Stimulated activated CD8-positive, alpha-beta memory T cell treated with anti-CD3 and anti-CD28 coated beads, Interleukin-7, amount 100 ng/mL, for 24 hours (primary cell): Measurements from ENCODE around the gene CD8A.
"Not testable (repeated sequence)": the region's sequence is repeated elsewhere in the genome, so short reads cannot be mapped to it uniquely, and the experiment has no call there.

Source experiments
- DNase-seq: peaks from one replicate; pipeline ENCODE4 v3.0.0-alpha.2; 2020; ENCODE audit warnings: low read depth

CD8A gene

DNA sequence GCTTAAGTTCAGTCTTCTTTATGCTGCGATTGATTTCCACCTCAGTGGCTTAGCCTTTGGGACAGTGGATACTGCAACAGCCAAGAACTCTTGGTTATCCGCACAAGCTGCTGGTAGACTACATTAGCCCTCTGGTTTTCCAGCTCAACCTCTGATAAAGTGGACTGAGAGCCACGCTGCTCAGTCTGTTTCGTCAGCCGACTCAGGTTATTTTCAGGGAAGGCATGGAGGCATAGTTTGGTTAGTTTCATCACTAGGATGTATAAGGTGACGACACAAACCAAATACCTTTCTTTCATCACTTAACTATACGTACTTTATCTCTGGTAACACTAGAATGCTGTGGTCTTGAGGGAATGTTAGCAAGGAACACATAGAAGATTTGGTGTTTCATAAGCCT is 14.2 kb downstream of the CD8A start:
- DNase-seq: no peak

DNA sequence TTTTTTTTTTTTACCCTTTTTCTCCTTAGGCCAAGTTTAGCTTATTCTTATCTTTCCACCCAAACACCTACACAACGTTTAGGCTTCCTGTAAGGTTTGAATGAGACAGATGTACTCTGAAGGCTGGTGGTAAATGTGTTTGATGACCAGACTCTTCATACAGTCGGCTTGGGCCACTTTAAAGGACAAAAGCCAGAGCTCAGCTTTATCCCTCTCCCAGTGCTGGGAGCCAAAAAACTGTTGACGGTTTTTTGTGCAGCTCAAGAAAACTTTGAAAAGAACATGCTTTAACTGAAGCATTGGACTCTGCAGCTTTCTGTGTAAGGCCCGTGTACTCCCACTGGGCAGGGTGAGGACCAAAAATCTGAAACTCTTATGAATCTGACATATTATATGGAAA is 15.4 kb downstream of the CD8A start:
- no peak for DNase-seq

DNA sequence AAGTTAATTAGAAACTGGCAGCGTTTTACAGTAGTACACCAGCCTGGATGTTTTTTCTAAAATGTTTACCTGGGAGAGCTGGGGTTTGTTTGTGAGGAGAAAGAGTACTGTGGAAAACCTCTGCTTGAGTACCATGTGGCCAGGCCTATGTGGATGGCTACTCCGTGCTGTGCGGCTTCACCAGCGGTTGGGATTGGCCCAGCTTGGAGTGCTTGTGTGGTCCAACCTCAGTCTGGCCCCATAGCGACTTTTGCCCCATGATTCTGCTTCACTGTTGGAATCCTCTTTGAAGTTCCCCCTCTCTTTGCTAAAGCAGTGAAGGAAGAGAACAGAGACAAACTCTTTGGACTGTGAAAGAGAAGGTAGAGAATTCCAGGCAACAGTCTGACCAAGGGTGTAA is 15.9 kb downstream of the CD8A start:
- no peak for DNase-seq

DNA sequence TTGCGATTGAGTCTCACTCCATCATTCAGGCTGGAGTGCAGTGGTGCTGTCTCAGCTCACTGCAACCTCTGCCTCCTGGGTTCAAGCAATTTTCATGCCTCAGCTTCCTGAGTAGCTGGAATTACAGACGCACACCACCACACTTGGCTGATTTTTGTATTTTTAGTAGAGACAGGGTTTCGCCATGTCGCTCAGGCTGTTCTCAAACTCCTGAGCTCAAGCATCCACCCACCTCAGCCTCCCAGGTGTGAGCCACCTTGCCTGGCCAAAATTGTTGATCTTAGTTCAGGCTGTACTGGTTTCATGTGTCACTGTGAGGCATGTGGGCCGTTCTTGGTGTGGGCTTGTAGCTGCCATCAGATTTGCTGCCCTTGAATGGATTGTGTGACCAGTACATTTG is 18.1 kb downstream of the CD8A start:
- no peak for DNase-seq

DNA sequence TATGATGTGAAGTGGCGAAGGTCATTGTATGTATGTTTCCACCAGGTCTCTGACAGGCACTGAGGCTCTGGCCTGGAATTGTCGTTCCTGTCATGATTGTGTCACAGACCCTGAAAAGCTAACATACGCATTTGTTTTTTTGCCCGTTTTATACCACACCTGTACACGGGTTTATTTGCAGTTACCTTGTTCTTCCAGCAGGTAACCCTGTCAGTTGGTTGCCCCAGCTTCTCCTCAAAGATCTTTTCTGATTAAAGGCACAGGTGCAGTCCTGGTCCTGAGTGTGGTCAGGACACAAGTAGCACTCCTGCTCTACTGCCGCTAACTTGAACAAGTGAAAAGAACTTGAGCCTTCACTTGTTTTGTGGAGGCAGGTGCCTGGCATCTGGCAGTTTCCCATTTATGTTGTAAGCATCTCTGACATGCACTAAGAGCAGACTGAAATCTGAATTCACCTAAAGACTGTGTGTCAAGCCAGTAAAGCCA is 19.9 kb downstream of the CD8A start:
- no peak for DNase-seq

DNA sequence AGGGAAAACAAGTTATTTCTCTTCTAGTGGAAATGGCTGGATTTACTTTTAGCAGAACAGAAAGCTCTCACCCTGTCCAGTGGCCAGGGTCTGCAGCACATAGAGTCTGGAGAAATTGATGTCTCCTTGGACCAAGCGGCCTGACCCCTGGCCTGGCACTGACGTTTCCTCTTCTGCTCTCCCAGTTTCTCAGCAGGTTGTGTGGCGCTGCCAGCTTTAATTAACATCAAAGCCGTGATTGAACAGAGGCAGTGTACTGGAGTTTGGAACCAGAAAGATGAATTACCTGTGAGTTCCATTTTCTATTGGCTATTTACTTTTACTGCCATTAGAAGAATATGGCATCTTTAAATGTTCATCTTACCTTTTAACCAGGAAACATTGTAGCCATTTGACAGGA is 20.9 kb downstream of the CD8A start:
- no peak for DNase-seq

DNA sequence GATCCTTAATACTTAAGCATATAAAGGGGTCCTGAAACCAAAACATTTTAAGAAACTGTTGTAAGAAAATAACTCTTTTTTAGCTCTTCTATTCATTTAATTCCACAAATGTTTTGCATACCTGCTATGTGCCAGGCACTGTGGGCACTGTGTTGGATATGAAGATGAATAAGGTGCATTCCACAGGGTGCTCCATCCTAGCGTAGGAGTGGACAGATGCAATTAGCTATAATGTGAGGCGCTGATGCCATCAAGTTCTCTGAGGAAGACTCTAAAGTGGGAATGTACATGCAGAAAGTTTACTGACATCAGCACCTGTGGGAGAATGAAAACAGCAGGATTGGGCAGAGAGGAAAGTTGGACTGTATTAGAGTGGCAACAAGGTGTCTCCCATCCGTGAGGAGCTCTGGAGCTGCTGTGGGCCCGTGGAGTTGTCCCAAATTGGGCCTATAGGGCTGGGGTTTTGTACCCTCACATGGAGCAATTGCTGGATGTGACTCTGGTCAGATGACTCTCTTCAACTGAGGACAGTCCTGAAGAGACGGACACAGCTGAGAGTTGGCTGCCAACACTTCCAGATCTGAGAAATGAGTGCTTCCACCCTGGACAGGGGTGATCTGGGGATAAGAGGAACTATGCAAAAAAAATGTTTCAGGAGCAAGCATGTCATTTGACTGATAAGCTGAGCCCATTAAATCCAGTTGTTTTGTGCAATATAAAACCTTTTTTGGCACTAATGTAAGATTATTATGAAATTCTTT is 22.3 kb downstream of the CD8A start:
- no peak for DNase-seq

DNA sequence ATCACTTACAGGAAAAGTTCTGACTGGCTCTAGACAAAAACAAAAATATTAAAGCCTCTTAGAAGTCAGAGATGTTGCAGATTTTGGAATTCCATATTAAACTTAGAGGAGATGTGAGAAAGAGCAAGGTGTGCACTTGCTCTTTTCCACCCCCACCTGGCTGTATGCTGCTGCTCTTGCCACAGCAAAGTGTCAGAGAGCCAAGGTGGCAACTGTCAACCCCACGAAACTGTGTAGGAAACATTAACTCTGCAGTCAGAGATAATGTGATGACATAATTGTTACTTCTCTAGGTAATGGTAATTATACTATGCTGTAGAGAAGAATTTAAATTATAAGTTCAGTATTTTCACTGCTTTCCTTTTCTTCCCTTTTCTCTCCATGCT is 25.4 kb downstream of the CD8A start:
- no peak for DNase-seq

DNA sequence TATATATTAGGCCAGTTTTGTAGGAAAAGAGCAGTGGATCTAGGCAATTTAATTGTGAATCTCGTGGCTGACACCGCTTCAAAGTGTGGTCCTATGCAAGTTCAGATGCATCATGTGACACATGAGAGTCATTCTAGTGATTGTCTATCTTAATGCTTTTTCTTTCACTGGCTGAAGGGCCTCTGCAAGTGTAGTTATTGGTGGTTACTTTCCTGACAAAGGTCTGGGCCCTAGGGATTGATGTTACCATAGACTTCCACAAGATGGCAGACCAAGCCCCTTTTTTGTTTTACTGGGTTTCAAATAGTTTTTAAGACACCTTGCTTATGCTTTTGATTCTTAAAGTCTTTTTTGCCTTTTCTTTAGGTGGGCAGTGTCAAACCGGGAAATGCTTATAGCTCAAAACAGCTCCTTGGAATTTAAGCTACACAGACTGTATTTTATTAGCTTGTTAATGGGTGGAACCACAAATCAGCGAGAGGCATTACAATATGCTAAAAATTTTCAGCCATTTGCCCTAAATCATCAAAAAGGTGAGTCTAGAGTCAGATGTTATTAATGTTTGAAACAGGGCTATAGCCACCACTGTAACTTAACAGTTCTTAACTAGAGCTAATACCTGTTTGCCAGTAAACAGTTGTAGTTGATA is 25.9 kb downstream of the CD8A start:
- DNase-seq: no peak

DNA sequence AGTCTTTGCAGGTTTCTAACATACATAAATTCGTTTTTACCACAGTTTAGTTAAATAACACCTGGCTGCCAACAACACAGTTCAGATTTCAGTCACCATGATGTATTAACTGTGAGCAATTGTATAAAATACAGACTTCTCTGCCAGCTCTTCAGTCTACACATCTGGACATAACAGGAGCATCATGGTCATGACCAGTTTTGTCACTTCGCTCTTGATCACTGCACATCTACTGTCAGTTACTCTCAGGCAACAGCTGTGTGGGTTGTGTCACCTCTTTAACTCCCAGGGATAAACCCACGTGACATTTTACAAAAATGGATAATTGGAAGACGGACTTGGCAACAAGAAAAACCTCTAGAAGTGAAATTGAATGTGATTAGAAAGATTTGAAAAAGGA is 30.3 kb downstream of the CD8A start:
- no peak for DNase-seq

DNA sequence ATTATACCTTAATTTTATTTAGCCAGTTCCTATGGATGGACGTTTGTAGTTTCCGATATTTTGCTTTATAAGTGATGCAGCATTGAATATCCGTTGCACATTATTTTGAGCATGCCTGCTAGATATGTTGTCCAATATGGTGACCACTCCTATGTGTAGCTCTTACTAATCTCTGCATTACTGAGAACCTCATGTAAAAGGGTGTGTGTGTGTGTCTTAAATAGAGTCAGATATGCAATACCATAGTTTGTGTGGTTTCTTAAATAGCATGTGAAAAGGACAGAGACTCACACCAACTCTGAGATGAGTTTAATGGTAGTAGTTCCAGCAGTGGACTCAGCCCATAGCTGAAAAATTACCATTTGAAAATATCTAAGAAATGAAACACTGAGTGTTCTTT is 32.3 kb downstream of the CD8A start:
- no peak for DNase-seq

DNA sequence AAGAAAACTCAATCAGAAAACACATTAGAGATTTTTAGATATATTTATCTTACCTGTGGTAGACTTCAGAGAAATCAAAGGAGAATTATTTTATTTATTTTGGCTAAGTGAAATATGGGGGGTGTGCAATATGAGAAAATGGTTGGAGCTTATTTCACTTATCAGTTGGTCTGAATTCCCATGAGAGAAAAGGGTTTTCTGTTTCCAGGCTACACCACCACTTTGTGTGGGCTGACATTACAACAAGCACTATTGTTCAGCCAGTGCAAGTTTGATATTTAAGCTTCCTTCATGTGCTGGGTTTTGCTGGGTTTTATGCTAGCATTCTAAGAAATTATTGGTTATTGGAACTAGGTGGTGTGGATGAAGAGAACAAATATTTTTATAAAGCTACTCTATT is 37.1 kb downstream of the CD8A start:
- no peak for DNase-seq

DNA sequence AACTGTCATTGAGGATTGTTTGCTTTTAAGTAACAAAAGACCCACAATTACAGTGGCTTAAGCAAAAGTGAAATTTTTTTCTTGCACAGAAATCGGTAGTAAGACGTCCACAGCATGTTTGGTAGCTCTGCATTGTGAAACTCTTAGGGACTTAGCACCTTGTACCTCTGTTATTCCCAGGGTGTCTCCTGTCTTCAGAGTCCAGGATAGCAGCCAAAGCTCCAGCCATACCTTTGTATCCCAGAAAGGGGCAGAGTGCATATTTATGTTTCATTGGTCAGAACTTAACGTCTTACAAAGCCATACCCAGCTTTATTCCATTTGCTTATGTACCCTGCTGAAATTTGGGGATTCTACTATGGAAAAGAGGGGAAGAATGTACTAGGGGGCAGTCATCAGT is 37.8 kb downstream of the CD8A start:
- DNase-seq: no peak

DNA sequence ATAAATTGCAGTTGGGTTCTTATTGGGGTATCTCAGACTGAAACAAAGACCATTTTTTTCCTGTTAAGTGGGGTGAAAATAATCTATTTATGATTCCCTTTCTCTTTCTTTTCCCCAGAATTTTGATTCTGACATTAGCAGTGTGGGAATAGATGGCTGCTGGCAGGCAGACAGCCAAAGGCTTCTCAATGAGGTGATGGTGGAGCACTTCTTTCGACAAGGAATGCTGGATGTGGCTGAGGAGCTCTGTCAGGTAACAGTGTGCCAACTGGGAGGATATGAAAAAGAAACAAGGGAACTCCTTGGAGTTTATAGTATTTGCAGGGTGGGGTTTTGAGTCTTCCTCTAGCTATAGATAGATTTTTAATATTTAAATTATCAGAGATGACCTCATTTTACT is 38.9 kb downstream of the CD8A start:
- no peak for DNase-seq

DNA sequence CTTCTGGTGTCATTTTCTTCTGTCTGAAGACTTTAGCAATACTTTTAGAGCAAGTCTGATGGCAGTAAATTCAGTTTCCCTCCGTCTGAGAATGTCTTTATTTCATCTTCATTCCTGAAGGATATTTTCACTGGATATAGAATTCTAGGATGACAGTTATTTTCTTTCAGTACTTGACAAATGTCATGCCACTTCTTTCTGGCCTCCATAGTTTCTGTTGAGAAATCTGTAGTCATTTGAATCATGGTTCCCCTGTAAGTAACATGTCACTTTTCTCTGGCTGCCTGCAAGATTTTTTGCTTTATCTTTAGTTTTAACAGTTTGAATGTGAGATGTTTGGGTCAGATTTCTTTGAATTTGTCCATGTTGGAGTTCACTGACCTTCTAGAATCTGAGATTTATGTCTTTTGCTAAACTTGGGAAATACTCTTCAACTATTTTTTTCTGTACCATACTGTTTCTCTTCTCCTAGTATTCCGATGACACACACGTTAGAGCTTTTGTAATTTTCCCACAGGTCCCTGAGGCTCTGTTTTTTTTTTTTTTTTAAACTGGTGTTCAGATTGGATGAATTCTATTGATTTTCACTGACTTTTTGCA is 40.4 kb downstream of the CD8A start:
- no peak for DNase-seq

DNA sequence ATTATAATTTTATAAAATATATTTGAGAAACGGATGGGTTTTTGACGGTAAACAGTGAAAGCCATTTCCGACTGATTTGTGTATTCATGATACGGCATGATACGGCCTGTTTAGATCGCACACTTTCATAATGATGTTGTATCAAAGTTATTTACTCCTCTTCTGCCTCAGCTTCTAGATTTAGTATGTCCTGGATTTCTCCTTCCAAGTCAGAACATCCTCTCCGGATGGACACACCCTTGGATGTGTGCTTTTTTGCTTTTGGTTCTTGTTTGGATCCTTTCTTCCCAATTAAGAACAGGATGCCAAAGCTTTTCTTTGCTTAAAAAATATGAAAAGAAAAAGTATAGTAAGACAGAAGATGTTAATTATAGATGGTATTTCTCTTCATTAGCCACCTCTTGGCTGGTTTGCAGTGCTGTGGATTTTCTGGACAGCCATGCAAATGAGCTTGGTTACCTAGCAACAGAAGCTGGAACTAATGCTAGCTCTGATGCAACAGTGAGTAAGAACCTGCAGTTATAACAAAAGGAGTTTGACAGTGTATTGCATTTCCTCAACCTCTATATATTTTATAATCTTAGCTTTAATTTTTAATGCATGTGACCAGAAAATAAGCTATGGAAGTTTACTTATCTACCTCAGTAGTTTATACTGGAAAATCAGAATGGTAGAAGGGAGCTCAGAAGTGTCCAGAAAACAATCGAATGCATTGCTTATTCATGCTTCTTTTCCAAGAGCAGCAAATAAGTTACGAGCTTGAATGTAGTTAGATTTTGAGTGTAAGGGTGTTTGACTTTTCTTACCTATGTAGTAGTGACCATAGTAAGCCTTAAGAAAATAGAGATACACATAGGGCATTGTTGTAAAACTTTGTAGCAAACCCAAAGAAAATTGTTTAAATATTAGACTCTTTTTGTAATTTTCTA is 42.7 kb downstream of the CD8A start:
- no peak for DNase-seq

DNA sequence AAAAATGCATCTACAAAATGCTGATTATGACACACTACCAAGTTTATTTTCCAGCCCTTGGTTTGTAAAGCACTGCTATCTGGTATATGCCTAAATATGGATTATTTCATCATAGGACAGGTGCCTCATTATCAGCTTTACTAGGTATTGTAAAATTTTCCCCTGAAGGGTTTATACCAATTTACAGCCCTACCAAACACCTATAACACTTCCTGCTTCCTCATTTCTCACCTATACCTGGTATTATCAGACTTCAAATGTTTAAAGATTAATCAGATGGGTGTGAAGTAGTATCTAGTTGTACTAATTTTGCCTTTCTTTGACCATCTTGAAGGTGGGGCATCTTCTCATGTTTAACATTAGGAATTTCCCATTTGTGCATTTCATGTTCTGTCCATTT is 43.8 kb downstream of the CD8A start:
- DNase-seq: no peak

DNA sequence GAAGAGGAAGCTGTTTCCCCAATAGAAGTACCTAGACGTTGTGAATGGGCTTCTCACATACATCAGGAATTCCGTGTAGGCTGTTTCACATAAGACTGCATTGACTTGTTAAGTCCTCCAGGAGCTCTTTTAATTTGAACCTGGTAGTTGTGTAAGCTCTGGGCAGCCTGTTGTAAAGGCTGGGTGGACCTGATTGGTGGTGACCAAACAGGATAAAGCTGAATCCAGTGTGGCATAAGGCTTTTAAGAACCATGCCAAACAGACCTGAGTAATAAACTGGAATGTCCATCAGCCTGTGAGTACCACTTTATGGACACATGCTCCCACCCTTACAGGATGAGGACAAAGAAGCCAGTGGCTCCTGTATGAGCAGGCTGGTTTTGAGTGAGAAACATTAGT is 46.6 kb downstream of the CD8A start:
- no peak for DNase-seq

DNA sequence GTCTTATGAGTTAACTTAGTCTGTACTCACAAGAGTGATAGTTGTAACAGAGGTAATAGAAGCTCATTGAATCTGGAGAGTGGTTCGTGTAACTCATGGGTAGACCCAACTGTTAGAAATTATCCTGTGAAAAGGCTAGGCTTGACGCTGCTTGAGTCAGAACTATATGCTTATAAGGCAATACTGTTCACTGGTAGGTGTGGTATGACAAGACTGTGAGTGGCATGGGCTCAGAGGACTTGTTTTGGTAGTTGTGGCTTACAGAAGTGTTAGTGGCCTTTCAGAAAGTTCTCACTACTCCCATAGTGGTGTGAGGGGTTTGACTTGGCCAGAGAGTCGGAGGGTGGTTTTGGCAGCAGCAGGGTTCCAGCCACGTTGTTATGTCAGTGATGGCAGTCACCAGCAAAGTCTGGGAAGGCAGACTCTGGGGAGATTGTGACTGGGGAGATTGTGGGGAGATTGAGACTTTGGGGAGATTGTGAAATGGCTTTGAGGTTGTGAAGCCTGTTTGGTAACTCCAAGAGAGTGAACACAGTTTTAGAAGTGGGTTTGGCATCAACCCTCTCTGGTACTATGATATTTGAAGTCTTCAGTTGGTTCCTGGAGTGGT is 48.7 kb downstream of the CD8A start:
- not testable (repeated sequence) for DNase-seq

DNA sequence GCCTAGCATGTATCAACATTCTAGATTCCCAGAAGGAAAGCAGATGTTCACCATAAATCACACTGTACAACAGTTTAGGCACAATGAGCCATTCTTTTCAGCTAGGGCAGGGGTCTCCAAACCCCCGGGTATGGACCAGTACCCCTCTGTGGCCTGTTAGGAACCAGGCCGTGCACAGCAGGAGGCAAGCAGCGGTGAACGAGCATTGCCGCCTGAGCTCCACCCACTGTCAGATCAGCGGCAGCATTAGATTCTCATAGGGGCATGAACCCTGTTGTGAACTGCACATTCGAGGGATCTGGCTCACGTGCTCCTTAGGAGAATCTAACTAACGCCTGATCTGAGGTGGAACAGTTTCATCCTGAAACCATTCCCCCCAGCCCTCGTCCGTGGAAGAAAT is 50.8 kb downstream of the CD8A start:
- not testable (repeated sequence) for DNase-seq

DNA sequence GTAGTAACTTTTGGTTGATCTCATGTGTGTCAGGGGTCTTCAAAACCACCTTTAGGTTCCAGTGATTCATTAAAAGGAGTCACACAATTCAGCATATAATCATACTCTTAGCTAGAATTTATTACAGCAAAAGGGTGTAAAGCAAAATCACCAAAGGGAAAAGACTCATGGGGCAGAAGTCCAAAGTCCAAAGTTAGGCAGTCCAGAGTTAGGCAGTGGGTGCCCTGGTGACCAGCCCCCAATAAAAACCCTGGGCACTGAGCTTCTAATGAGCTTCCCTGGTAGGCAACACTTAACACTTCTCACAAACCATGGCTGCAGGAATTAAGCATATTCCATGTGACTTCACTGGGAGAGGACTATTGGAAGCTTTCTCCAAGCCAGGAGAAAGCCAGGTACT is 51.2 kb downstream of the CD8A start:
- not testable (repeated sequence) for DNase-seq

DNA sequence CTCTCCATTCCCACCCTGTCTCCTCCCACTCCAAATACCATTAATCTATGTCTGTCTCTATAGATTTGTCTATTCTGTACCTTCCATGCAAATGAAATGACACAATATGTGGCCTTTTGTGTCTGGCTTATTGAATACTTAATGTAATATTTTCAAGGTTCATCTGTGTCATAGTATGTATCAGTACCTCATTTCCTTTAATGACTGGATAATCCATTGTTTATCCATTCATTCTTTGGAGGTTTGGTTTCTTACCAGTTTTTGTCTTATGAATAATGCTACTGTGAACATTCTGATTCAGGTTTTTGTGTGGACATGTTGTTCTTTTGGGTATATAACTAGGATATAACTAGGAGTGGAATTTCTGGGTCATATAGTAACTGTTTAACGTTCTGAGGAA is 55.8 kb downstream of the CD8A start:
- DNase-seq: not testable (repeated sequence)
